UCSD-AML1 (cell line): Measurements from ENCODE around the gene VSTM2B.

ENCODE experiments used
- DNase-seq: peaks from one replicate; lab custom pipeline; 2025; ENCODE audit not compliant: unreplicated experiment; lab: John Stamatoyannopoulos, UW

Gene VSTM2B

GRCh38 chr19:29587059-29587458 is 61.3 kb downstream of the VSTM2B start:
- no peak for DNase-seq

- DNase-seq, result no peak
Measured at GRCh38 chr19:29587518-29587986, 61.8 kb downstream of the VSTM2B start.

GRCh38 chr19:29588095-29588494 is 62.3 kb downstream of the VSTM2B start:
- DNase-seq, result no peak

- DNase-seq, result no peak
Measured at GRCh38 chr19:29590278-29590677, 64.5 kb downstream of the VSTM2B start.

GRCh38 chr19:29591670-29592069 is 65.9 kb downstream of the VSTM2B start:
- no peak for DNase-seq

GRCh38 chr19:29593869-29594268 is 68.1 kb downstream of the VSTM2B start:
- DNase-seq, result no peak

- DNase-seq, result no peak
Measured at GRCh38 chr19:29596080-29596727, 70.4 kb downstream of the VSTM2B start.

GRCh38 chr19:29596885-29597525 is 71.2 kb downstream of the VSTM2B start:
- DNase-seq, result no peak

GRCh38 chr19:29598036-29598435 is 72.2 kb downstream of the VSTM2B start:
- no peak for DNase-seq

- DNase-seq, result no peak
Measured at GRCh38 chr19:29598496-29598895, 72.7 kb downstream of the VSTM2B start.

- no peak for DNase-seq
Measured at GRCh38 chr19:29603308-29603707, 77.5 kb downstream of the VSTM2B start.

GRCh38 chr19:29605653-29606419 is 80.0 kb downstream of the VSTM2B start, which contains the start of gene POP4:
Gene POP4, plus strand, starts transcription at chr19:29606283. Its CDS starts 36 bp downstream, at chr19:29606319.
- peak; percentile 97 for DNase-seq

- no peak for DNase-seq
Measured at GRCh38 chr19:29606420-29606747, 80.6 kb downstream of the VSTM2B start.

GRCh38 chr19:29609636-29610035 is 83.8 kb downstream of the VSTM2B start:
- no peak for DNase-seq

GRCh38 chr19:29610213-29610573 is 84.4 kb downstream of the VSTM2B start:
- no peak for DNase-seq

- peak; percentile 80 for DNase-seq
Measured at GRCh38 chr19:29610574-29611271, 84.9 kb downstream of the VSTM2B start.

- DNase-seq, result no peak
Measured at GRCh38 chr19:29612121-29612520, 86.3 kb downstream of the VSTM2B start.

GRCh38 chr19:29612801-29613595 is 87.2 kb downstream of the VSTM2B start:
- no peak for DNase-seq

GRCh38 chr19:29614046-29614445 is 88.3 kb downstream of the VSTM2B start:
- no peak for DNase-seq
